LNCaP clone FGC (cell line): Measurements from ENCODE around the gene NT5C1B.

Source experiments
- DNase-seq: peaks from one replicate; pipeline ENCODE4 v3.0.0-alpha.2; 2011; ENCODE audit warnings: low read depth
- H3K4me3 ChIP-seq: 2 replicates; pipeline ENCODE4 v1.5.1; 2011; ENCODE audit warnings: mild to moderate bottlenecking, low read depth, low read length, control low read depth
- CTCF ChIP-seq: IDR thresholded peaks from 2 replicates; pipeline ENCODE4 v1.5.1; 2012; ENCODE audit warnings: mild to moderate bottlenecking; ENCODE audit not compliant: control insufficient read depth, insufficient read depth; ENCODE audit errors: extremely low read depth

Gene NT5C1B

GRCh38 chr2:18514526-18515461 is 74.6 kb downstream of the NT5C1B start:
- DNase-seq: no peak
- no peak for TF ChIP-seq CTCF
- no peak overlapping the region for H3K4me3 ChIP-seq
